RKO (cell line): ENCODE data around the gene IFT43.
A peak's percentile ranks its signal among the peaks of the same experiment; 100 is the strongest.

Source experiments
- DNase-seq: peaks from one replicate; pipeline ENCODE4 v3.0.0-alpha.2; 2016; ENCODE audit warnings: low spot score

IFT43 gene

GRCh38 chr14:76015668-76016067, 30.1 kb downstream of the IFT43 start:
- DNase-seq = no peak

- DNase-seq = no peak
Measured at GRCh38 chr14:76019676-76020075, 34.1 kb downstream of the IFT43 start.

GRCh38 chr14:76022991-76023390, 37.4 kb downstream of the IFT43 start:
- no peak for DNase-seq

- no peak for DNase-seq
Measured at GRCh38 chr14:76023757-76024156, 38.2 kb downstream of the IFT43 start.

- no peak for DNase-seq
Measured at GRCh38 chr14:76024211-76024907, 38.8 kb downstream of the IFT43 start.

DNA sequence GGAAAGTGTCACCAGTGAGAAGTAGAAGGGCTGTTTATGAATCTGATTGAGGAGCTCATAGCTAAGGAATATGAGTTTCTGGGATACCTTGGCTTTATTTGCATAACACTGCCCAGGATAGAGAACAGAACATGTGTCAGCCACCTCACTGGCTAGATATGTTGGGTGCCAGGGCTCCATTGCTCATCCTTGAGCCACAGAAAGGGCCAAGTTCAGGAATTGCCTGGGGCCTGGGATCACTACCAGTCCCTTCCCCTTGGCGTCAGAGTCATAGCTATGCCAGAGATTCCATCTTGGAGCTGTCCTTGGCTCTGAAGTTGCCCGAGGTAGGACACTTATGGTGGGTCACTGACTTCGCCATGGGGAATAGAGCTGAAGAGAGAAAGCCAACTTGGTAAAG, 49.0 kb downstream of the IFT43 start:
- no peak for DNase-seq

- no peak for DNase-seq
Measured at GRCh38 chr14:76040704-76041103, 55.1 kb downstream of the IFT43 start.

- no peak for DNase-seq
Measured at GRCh38 chr14:76045773-76046172, 60.2 kb downstream of the IFT43 start.

- no peak for DNase-seq
Measured at GRCh38 chr14:76050250-76050649, 64.7 kb downstream of the IFT43 start.

GRCh38 chr14:76050797-76051392, 65.3 kb downstream of the IFT43 start:
- DNase-seq = peak; percentile 66

DNA sequence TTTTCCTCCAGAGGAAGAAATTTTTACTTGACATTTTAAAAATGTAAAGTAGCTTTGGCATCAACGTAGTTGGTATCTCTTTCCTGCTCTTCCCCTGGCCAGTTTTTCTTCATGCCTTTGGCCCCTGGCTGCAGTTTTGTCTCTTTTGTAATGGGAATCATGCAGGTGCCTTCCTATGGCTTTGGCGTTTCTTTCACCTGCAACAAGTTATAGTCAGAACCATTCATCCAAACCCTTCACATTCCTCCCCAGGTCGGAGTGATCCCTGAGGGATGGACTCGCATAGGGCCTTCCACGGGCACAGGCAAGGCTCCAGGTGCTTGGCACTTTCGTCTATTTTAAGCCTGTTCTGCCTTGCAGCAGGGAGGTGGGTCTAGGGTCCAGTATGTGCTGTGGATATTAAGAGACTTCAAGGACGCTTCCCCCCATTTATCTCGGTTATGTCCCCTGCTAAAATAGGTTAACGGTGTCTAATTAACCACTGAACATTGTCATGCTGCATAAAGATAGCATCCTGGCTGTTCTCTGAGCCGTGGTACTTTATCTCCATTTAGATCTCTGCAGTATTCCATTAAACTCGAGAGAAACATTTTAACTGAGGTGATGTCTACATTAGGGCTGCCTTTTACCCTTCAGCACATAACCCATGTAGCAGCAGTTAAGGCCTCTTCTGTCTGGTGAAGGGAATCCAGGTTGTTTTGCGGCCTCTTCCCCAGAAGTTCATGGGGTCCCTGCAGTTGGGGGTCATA, 66.3 kb downstream of the IFT43 start:
- no peak for DNase-seq

GRCh38 chr14:76053572-76054355, 68.2 kb downstream of the IFT43 start:
- DNase-seq = no peak

- no peak for DNase-seq
Measured at GRCh38 chr14:76055330-76055729, 69.8 kb downstream of the IFT43 start.

GRCh38 chr14:76056128-76056527, 70.6 kb downstream of the IFT43 start:
- peak; percentile 36 for DNase-seq

- DNase-seq = no peak
Measured at GRCh38 chr14:76057914-76058313, 72.4 kb downstream of the IFT43 start.

DNA sequence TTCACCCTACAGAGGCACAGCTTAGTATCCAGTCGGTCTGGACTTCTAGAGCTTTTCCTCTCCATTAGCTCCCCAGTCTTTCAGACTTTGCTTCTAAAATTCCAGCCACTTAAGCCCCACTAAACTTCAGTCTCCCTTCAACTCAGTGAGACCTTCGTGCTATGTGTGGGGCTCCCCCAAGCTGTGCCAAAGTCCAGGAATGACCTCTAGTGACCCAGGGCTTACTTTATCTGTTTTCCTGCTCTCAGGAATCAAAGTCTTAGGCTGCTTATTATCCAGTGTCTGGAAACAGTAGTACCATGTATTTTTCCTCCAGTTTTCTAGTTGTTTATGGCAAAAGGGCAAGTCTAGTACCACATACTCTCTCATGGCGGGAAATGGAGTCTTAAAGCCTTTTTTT, 77.8 kb downstream of the IFT43 start:
- DNase-seq = no peak

DNA sequence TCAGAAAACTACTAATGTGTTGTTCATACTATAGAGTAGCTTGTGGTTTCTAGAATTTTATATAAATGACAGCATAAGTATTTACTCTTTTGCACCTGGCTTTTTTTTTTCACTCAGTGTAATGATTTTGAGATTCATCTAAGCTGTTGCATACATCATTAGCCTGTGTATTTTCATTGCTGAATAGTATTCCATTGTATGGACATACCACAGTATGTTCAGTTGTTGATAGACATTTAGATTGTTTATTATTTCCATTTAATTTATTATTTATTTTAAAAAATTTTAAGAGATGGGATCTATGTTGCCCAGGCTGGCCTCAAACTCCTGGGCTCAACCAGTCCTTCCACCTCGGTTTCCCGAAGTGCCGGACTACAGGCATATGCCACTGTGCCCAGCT, 80.0 kb downstream of the IFT43 start:
- DNase-seq = no peak

DNA sequence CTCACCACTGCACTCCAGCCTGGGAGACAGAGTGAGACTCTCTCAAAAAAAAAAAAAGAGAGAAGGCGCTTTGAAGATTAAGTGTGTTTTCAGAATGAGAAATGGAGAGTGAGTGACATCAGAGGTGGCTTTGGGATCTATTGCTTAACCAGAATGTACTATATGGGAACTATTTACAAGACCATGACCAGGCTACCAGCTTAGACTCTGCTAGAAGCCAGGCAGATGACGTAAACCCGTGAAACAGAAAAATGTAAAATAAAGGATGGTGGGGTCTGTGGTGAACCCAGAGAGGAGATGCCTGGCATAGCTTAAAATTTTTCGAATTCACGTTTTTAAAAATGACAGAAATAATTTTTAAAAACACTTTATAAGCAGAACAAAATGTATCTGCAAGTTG, 82.0 kb downstream of the IFT43 start:
- DNase-seq = no peak

GRCh38 chr14:76073717-76074116, 88.2 kb downstream of the IFT43 start:
- no peak for DNase-seq

DNA sequence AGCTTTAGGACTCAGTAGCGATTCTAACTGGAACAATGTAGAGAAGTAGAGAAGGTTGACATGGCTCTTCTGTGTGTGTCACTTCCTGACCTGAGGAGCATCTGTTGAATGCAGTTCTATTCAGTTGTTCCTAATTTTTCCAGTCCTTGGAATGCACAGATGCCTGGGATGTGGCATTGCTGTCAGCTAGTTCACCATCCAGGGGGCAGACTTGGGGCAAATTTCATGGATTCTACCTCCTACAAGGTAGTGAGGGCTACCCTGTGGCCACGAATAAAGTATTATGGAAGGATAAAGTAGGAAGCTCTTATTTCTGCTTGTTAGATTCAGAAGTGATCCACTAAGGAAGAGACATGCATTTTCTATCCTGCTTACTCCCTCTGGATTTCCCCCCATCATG, 91.8 kb downstream of the IFT43 start:
- DNase-seq = no peak

DNA sequence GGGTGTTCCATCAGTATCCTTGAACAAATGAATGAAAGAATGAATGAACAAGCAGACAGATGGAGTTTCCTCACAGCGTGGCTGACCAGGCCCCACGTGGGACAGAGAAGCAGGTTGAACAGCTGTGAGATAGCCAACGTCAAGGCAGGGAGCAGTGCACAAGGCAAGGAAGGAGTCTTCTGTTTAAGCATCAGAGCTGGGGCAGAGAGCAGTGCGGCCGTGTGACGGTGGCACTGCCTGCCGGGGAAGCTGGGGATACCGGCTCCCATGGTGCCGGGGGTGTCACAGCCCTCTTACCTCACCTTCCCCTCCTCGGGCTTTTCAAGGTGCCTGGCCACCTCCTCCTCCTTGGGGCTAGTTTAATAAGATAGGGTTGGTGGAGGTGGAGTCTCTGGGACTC, 92.9 kb downstream of the IFT43 start:
- no peak for DNase-seq

DNA sequence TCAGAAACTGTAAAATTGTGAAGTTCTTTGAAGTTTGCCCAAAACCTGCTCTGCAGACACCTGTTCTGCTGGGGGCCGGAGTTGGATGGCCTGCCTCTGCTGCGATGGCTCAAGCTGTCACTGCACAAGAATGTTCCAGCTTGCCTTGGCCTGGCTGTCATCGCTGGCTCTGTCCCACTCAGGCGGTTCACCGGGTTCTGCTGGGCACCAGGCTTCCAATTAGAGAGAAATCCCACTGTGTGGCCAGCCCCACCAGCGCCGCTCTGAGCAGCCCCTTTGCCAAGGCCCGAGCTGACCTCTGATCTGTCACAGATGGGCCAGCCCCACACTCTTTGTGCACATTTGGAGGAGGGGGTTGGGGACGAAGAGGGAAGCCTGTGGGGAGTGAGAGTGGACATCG, 94.5 kb downstream of the IFT43 start:
- no peak for DNase-seq

DNA sequence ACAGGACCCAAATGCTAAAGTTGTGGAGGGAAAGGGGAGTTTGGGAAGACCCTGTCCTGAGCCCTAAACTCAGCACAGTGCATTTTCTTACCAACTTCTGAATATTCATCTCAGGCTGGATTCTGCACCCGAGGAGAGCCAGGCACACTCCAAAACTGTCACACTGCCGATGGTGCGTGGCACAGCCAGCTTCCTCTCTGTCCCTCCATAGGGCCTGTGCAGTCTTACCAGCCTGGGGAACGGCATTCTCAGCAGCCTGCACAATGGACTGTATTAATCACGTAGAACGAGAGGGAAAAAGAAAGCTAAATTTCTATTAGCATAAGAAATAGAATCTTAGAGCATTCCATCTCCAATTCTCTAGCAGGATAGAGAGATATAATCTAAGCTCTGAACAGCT, 94.9 kb downstream of the IFT43 start:
- DNase-seq = no peak
